Hematopoietic multipotent progenitor cell treated with erythropoietin and hydrocortisone succinate and interleukin-3 and kit ligand, for 6 days (in vitro differentiated cells): Measurements from ENCODE around the gene MUSK.
"Not testable (repeated sequence)": the region's sequence is repeated elsewhere in the genome, so short reads cannot be mapped to it uniquely, and the experiment has no call there.

ENCODE experiments used
- DNase-seq: peaks from one replicate; pipeline ENCODE4 v3.0.0-alpha.2; 2015

Gene MUSK

DNA sequence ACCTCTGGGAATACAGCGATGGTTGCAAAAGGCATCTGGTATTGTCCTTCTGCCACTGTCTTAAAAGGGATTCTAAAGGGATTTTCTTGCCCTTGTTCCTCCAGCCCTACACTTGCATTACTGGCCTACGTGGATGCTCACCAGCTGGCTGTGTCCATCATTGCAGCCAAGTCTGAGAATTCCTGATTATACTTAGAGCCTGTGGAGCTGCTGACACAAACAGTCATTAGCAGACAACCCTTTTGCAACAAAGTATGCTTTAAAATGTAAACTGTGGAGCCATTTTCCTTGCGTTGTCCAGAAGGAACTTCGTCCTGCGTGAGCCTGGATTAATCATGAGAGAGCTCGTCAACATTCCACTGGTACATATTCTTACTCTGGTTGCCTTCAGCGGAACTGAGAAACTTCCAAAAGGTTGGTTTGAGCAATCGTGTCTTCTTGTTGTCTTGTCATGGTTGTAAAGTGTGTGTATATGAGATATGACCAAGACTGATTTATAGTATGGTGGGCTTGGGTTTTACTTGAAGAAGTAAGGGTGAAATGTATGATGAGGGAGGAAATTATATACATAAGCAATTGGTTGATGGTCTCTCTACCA lies at the start of gene MUSK:
Gene MUSK (plus strand): TSS at position 222 of the 598 bp plus-strand sequence. CDS start 114 bp downstream, at position 336.
- no peak for DNase-seq

DNA sequence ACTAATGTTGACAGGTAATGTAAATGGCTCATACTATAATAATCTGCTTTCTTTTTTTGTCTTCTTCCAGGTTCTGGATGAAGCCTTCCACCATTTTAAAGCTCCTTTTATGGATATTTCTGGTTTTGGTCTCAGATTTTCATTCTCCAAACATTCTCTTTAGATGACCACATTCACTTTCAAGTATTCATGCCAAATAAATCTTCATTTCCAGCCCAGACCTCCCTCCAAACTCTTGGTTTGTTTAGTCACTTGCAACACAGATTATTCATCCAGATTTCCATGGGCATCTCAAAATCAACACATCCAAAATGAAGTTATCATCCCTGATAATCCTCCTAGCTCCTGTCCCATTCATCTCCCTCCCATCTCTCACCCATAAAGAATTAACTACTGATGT lies 48.8 kb upstream of the MUSK start:
- no peak for DNase-seq

DNA sequence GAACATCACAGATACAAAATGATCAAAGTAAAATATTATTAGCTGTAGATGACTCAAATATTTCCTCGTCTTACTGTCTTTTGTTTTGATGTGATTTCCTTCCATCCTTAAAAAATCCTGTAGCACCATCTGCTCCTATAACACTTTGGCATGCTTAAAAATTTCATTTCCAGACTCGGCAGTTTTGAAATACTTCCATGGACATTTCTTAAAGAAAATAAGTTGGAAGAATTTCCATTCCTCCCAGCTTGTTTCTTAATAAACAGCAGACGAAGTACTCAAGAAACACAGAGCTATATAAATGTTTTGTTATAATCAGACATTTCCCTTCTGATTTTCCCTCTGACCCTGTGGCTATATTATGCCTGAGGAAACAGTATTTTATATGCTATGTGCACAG lies 47.9 kb upstream of the MUSK start:
- DNase-seq: no peak

GRCh38 chr9:110622368-110622767 lies 46.2 kb upstream of the MUSK start:
- no peak for DNase-seq

DNA sequence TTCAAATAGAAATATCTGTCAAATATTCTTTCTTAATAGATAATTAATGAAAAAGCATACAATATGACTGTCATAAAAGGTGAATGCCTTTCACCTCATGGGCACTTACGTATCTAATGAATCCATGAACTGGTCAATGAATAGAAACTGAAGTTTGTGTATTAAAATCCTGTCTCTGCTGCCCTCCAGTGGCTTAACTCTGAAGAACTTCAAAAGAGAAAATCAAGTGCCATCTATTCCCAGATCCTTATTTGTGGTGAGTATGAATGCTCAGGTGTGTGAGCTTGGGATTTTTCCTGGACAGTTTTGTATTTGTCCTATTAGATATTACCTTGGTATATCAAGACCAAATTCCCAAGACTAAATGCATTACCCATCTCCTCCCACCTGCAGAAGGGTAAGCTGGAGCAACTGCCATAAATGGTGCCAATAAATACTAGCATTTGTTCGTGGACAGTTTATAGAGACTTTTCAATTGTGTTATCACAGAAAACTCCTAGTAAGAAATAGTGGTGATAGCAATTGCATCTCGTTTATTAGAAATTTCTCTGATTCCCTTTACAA lies 45.0 kb upstream of the MUSK start:
- DNase-seq: peak; percentile 78

- no peak for DNase-seq
Measured at GRCh38 chr9:110626101-110626829, 42.3 kb upstream of the MUSK start.

- DNase-seq: no peak
Measured at GRCh38 chr9:110635589-110635988, 33.0 kb upstream of the MUSK start.

GRCh38 chr9:110638381-110638954 lies 30.1 kb upstream of the MUSK start:
- peak; percentile 56 for DNase-seq

DNA sequence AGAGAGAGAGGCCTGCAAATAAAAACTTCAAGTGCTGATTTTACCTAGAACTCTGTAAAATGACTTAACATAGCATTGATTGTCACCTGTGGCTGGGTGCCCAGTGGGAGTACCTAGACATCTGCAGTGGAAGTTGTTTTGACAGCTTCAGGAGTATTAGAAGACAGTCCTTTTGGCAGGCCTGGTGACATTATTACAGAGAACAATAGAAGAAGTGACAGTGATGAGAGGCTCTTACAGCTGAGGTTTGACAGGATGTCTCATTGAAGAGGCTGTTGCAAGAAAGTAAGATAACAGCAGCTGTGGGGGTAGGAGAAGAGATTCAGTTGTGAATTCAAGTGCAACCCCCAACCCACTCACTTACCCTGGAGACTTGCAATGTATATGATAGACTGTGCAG lies 27.9 kb upstream of the MUSK start:
- DNase-seq: peak; percentile 7

GRCh38 chr9:110641293-110641692 lies 27.3 kb upstream of the MUSK start:
- no peak for DNase-seq

DNA sequence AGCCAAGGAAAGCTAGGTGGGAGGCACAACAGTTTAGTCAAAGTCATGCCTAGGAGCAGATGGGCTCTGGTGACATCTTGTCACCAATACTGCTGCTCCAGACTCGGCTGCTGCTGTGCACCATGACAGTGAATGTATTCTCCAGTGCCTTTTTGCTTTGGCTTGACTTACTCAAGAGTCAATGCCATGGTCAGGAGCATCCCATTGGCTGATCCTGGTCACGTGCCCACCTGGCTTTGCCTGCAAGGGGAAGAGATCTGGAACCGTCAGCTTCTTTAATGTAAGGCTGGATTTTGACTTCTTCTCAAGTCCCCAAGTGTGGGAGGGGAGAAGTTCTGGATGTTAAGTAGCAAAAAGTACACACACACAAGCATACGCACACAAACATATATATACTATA lies 19.9 kb upstream of the MUSK start:
- DNase-seq: no peak

DNA sequence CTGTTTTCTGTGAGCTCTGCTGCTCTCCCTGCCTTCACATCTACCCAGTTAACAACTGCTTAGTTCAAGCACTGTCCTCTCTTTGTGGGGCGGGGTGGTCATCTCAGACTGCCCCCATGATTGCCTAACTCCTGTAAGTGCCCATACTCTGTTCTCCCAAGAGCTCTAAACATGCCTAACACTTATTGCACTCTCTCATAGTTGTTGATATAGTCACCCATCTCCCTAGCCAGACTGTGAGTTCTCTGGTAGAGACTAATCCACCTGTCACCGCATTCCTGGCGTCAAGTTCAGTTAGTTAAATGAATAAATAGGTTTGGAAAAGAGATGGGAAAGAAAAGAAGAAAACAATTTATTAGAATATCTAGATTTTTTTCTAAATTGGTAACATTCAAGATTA lies 18.3 kb upstream of the MUSK start:
- no peak for DNase-seq

DNA sequence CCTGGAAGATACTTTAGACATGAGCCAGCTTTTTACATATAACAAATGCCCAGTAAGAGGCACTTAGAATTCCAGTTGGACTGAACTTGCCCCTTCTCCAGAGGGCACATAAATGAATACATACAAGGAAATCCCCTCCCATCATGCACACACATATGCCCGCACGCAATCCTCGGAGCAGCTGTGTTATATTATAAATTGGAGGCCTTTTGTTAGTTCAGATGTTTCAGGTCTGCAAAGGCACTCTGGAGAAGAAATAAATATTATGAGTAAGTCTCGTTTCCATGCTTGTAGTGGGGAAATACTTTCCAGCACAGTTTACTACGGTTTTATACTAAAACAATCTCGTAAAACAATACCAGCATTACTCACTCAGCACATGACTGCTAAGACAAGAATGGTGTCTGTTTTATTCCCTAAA lies 17.6 kb upstream of the MUSK start:
- no peak for DNase-seq

GRCh38 chr9:110655754-110656641 lies 12.6 kb upstream of the MUSK start:
- peak; percentile 17 for DNase-seq

DNA sequence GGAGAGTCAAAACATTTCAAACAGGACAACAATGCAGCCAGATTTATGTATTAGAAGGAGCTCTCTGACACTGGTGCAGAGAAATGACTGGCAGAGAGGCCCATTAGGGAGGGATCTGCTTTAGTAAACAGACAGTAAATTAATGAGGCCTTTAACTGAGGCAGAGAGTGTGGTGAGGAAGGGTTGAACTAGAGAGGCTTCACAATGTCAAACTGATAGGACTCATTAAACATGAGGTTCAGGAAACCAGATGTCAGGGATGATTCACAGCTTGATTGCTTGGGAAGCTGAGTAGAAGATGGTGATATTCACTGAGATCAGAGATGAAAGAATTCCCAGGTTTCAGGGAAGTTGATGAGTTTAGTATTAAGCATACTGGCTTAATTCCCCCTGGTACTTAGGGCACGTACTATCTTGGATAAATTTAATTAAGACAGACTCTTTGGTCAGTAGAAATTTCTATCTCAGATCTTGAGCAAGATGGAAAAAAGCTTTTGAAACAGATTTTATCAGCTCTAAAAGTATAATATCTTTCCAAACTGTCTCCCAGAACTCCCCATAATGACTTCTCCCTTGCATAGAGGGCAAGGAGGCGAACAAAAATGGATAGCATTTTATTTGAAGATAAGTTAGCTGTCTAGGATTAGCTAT lies 8.6 kb upstream of the MUSK start:
- DNase-seq: no peak

- DNase-seq: no peak
Measured at GRCh38 chr9:110669433-110669832, 842 bp downstream of the MUSK start.

DNA sequence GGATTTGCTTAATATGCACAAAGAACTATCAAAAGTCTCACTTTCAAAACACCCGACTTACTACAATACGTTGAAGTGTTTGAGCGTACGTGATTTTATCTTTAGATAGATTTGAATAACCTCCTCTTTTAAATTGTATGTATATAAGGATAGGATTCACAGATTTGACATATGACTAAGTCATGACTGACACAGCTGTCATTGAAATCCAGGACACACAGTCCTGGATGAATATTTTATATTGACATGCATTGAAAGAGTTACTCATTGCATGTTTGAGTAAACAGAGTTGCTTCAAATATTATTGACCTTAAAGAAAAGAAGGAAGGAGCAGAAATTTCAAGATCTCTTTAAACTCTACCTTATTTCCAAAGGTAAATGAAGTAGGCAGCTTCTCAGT lies 3.3 kb downstream of the MUSK start:
- no peak for DNase-seq

- DNase-seq: peak; percentile 45
Measured at GRCh38 chr9:110672873-110673510, 4.4 kb downstream of the MUSK start.

- no peak for DNase-seq
Measured at GRCh38 chr9:110687497-110687896, 18.9 kb downstream of the MUSK start.

DNA sequence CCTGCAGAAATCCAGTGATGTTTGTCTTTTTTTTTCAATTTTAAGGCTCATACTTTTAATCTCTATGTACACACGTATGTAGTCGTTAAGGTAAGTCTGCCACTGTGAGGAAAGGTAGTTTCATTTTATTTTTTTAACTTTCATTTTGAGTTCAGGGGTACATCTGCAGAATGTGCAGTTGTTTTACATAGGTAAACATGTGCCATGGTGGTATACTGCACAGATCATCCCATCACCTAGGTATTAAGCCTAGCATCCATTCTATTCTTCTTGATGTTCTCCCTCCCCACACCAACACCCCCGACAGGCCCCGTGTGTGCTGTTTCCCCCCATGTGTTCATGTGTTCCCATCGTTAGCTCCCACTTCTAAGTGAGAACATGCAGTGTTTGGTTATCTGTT lies 19.7 kb downstream of the MUSK start:
- no peak for DNase-seq

GRCh38 chr9:110691002-110691549 lies 22.5 kb downstream of the MUSK start:
- DNase-seq: peak; percentile 27

GRCh38 chr9:110695846-110696245 lies 27.3 kb downstream of the MUSK start:
- not testable (repeated sequence) for DNase-seq
